DMS53 (cell line): ENCODE results near the gene CP.

Source experiments
- DNase-seq: peaks from one replicate; lab custom pipeline; 2025; lab: John Stamatoyannopoulos, UW

CP gene

DNA sequence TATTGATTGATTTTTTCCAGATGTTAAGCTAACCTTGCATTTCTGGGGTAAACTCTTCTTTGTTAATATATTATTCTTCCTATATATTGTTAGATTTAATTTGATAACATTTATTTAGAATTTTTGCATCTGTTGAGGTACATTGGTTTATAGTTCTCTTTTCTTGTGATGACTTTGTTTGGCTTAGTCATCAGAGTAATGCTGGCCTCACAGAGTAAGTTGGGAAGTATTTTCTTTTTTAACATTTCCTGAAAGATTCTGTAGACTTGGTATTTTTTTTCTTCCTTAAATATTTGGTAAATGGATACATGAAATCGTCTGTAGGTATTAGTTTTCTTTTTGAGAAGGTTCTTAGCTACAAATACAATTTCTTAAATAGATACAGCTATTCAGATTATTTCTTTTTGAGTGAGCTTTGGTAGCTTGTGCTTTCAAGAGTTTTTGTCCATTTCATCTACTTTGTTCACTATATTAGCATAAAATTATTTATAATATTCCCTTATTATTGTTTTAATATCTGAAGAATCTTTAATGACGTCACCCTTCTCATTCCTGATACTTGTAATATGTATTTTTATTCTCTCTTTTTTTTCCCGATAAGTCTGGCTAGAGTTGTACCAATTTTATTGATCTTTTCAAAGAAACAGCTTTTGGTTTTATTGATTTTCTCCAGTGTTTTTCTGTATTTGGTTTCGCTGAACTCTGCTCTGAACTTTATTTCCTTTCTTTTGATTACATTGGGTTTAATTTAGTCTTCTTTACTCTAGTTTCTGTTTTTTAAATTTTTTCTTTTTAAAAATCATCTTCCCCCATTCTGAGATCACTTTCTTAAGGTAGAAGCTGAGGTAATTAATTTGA, 98.7 kb downstream of the CP start:
- DNase-seq = no peak
